Tibial nerve (tissue), 4 donors: ENCODE measurements around the gene HEATR3.

ENCODE experiments used
- CTCF ChIP-seq, 5 experiments: fragments of 200-600 bp in 3 of 5; fragments of 450-650 bp in 2 of 5; sonication (generic) in 3 of 5; IDR thresholded peaks; one replicate each; pipeline ENCODE4 v1.5.1; 2016 to 2019; ENCODE audit warnings: antibody characterized with exemption in 5 of 5, mild to moderate bottlenecking in 3 of 5, moderate library complexity in 2 of 5
- EP300 ChIP-seq, 2 donors: sonication (generic); formaldehyde crosslinking; IDR thresholded peaks; one replicate each; pipeline ENCODE4 v1.6.1; 2017; ENCODE audit warnings: antibody characterized with exemption in 2 of 2, mild to moderate bottlenecking in 1 of 2

- TF ChIP-seq EP300 (IDR thresholded peaks at IDR 0.05) = no peak
- no peak for TF ChIP-seq CTCF (IDR thresholded peaks at IDR 0.05)
Measured at GRCh38 chr16:50083996-50084395, 18.2 kb downstream of the HEATR3 start.
